ENCODE measurements around the gene PRKAG2. TPM values are rescaled to one million over a fixed set of nuclear protein-coding genes. Genes with fewer than 3 reads are reported as not detected.

Gene PRKAG2
- total RNA-seq, 1 donor from 2014 or later, result 130 TPM

GRCh38 chr7:151677581-151678226, 199.2 kb downstream of the PRKAG2 start:
- H3K27ac ChIP-seq (replicated peaks), result peak overlapping the region; percentile 64
- no peaks in the 10 kb centered on the region for H3K9me3 ChIP-seq (replicated peaks)
- H3K36me3 ChIP-seq, result peaks cover 15% of the 10 kb centered on the region
- intact Hi-C loops (cut with micrococcal nuclease), result no loop called here
- no peak for DNase-seq
- no peak for TF ChIP-seq CTCF (IDR thresholded peaks at IDR 0.05; ENCODE audit: borderline replicate concordance)
- H3K27me3 ChIP-seq (ENCODE audit: low read depth), result no peaks in the 10 kb centered on the region
- no peak overlapping the region for H3K4me3 ChIP-seq
- peaks cover 58% of the 10 kb centered on the region for H3K4me1 ChIP-seq

GRCh38 chr7:151676759-151677158, 200.2 kb downstream of the PRKAG2 start:
- no peak for DNase-seq

GRCh38 chr7:151675196-151675920, 201.6 kb downstream of the PRKAG2 start:
- no peak for TF ChIP-seq CTCF (IDR thresholded peaks at IDR 0.05; ENCODE audit: borderline replicate concordance)
- no peaks in the 10 kb centered on the region for H3K27me3 ChIP-seq (ENCODE audit: low read depth)
- H3K36me3 ChIP-seq, result peaks cover 15% of the 10 kb centered on the region
- no peak overlapping the region for H3K27ac ChIP-seq (replicated peaks)
- H3K4me3 ChIP-seq, result no peak overlapping the region
- H3K4me1 ChIP-seq, result peaks cover 66% of the 10 kb centered on the region
- no peaks in the 10 kb centered on the region for H3K9me3 ChIP-seq (replicated peaks)
- DNase-seq, result no peak
- intact Hi-C loops (cut with micrococcal nuclease), result no loop called here

More at GRCh38 chr7:151676759-151677158, 200.2 kb downstream of the PRKAG2 start:
- Histone ChIP-seq H3K4me3 (no peak overlapping the region), H3K36me3 (peaks cover 15% of the 10 kb centered on the region), H3K4me1 (peaks cover 63% of the 10 kb centered on the region), H3K27ac (replicated peaks) (peak overlapping the region; percentile 64), H3K27me3 (ENCODE audit: low read depth) (no peaks in the 10 kb centered on the region), H3K9me3 (replicated peaks) (no peaks in the 10 kb centered on the region)
- intact Hi-C loops (cut with micrococcal nuclease), result no loop called here
- no peak for TF ChIP-seq CTCF (IDR thresholded peaks at IDR 0.05; ENCODE audit: borderline replicate concordance)

DNA sequence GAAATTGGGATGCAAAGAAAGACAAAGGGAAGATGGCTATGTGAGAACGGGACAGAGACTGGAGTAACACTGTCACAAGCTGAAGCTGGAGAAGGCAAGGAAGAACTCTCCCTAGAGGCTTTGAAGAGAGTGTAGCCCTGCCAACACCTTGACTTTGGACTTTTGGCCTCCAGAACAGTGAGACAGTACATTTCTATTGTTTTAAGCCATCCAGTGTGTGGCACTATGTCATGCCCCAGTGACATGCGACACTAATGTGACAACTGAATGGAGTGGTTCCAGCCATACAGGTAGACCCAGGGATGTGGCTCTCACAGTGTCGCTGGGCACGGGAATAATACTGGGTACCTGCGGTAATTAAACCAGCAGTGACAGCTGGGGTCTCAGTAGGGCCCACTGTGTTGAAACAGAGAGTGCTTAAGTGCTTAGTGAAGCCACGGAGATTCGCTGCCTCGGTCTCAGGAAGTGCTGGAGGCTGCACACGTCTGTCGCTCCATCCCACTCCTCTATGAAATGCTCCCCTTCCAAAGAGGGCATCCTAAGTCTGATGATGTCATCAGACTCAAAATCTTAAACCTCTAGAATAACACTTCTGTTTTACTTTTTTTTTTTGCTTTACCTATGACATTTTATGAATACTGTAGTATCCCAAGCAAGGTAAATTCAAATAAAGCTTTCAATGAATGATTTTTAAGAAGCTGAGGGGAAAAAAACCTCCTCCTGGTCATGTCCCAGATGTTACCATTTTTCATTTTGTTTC, 202.6 kb downstream of the PRKAG2 start:
- no peak overlapping the region for H3K27ac ChIP-seq (replicated peaks)

More for the DNA sequence above, 202.6 kb downstream of the PRKAG2 start:
- Histone ChIP-seq H3K27me3 (ENCODE audit: low read depth) (no peaks in the 10 kb centered on the region), H3K9me3 (replicated peaks) (no peaks in the 10 kb centered on the region), H3K4me3 (no peak overlapping the region), H3K4me1 (peaks cover 66% of the 10 kb centered on the region), H3K36me3 (peaks cover 15% of the 10 kb centered on the region)
- intact Hi-C loops (cut with micrococcal nuclease), result no loop called here
- no peak for TF ChIP-seq CTCF (IDR thresholded peaks at IDR 0.05; ENCODE audit: borderline replicate concordance)
- no peak for DNase-seq
